Measurements from ENCODE around the gene ACSBG1. TPM values are rescaled to one million over a fixed set of nuclear protein-coding genes. Genes with fewer than 3 reads are reported as not detected.

ACSBG1 gene
- total RNA-seq, 1 donor from 2014 or later, result 0.13 TPM

GRCh38 chr15:78167227-78167888 is 67.0 kb downstream of the ACSBG1 start:
- no peak overlapping the region for H3K27ac Mint-ChIP-seq (ENCODE audit: unreplicated experiment)
- no peaks in the 10 kb centered on the region for H3K9me3 Mint-ChIP-seq (ENCODE audit: unreplicated experiment)
- no peaks in the 10 kb centered on the region for H3K4me1 Mint-ChIP-seq (ENCODE audit: unreplicated experiment)
- no peak for DNase-seq (ENCODE audit: low spot score)
- peaks cover 12% of the 10 kb centered on the region for H3K36me3 Mint-ChIP-seq (ENCODE audit: low read depth, unreplicated experiment)
- no peaks in the 10 kb centered on the region for H3K27me3 Mint-ChIP-seq (ENCODE audit: unreplicated experiment)
- no peak overlapping the region for H3K4me3 Mint-ChIP-seq (ENCODE audit: unreplicated experiment)
- TF ChIP-seq, protein P1, sequence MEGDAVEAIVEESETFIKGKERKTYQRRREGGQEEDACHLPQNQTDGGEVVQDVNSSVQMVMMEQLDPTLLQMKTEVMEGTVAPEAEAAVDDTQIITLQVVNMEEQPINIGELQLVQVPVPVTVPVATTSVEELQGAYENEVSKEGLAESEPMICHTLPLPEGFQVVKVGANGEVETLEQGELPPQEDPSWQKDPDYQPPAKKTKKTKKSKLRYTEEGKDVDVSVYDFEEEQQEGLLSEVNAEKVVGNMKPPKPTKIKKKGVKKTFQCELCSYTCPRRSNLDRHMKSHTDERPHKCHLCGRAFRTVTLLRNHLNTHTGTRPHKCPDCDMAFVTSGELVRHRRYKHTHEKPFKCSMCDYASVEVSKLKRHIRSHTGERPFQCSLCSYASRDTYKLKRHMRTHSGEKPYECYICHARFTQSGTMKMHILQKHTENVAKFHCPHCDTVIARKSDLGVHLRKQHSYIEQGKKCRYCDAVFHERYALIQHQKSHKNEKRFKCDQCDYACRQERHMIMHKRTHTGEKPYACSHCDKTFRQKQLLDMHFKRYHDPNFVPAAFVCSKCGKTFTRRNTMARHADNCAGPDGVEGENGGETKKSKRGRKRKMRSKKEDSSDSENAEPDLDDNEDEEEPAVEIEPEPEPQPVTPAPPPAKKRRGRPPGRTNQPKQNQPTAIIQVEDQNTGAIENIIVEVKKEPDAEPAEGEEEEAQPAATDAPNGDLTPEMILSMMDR (IDR thresholded peaks at IDR 0.05; ENCODE audit: unreplicated experiment), result no peak

DNA sequence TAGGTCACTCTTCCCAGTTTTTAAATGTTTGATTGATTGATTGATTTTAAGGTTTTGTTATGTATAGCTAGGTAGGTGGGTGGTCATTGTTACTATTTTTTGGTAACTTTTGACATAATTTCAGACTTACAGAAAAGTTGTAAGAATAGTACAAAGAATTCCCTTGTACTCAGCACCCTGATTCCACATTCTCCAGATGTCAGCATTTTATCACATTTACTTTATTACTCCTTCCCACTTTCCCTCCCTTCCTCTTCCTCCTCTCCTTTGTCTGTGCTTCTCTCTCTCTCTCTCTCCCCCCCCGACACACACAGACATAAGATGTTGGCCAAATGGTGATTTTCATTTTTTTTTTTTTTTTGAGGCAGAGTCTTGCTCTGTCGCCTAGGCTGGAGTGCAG is 70.4 kb downstream of the ACSBG1 start:
- H3K9me3 Mint-ChIP-seq (ENCODE audit: unreplicated experiment), result no peaks in the 10 kb centered on the region
- no peak overlapping the region for H3K4me3 Mint-ChIP-seq (ENCODE audit: unreplicated experiment)
- H3K27me3 Mint-ChIP-seq (ENCODE audit: unreplicated experiment), result no peaks in the 10 kb centered on the region
- DNase-seq (ENCODE audit: low spot score), result no peak
- H3K36me3 Mint-ChIP-seq (ENCODE audit: low read depth, unreplicated experiment), result peaks cover 9% of the 10 kb centered on the region
- H3K4me1 Mint-ChIP-seq (ENCODE audit: unreplicated experiment), result no peaks in the 10 kb centered on the region
- no peak overlapping the region for H3K27ac Mint-ChIP-seq (ENCODE audit: unreplicated experiment)
- TF ChIP-seq, protein P1 (IDR thresholded peaks at IDR 0.05; ENCODE audit: unreplicated experiment), result no peak

DNA sequence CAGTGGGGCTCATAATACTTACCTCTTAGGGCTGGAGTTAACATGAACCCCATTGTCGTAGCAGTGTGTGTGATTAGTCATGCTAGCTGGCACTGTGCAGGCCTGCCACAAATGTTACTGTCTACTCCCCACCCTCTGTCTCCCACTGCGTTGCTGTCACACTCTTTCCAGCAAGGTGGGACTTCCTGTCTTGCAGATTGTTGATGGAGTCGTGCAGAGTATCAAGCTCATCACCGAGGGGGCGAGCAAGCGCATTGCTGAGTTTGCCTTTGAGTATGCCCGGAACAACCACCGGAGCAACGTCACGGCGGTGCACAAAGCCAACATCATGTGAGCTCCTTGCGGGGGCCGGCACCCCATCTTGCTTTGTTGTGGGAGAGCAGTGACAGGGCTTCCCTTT is 72.3 kb downstream of the ACSBG1 start:
- no peaks in the 10 kb centered on the region for H3K9me3 Mint-ChIP-seq (ENCODE audit: unreplicated experiment)
- DNase-seq (ENCODE audit: low spot score), result no peak
- H3K27ac Mint-ChIP-seq (ENCODE audit: unreplicated experiment), result no peak overlapping the region
- no peaks in the 10 kb centered on the region for H3K4me1 Mint-ChIP-seq (ENCODE audit: unreplicated experiment)
- H3K27me3 Mint-ChIP-seq (ENCODE audit: unreplicated experiment), result no peaks in the 10 kb centered on the region
- H3K4me3 Mint-ChIP-seq (ENCODE audit: unreplicated experiment), result no peak overlapping the region
- H3K36me3 Mint-ChIP-seq (ENCODE audit: low read depth, unreplicated experiment), result peaks cover 5% of the 10 kb centered on the region
- TF ChIP-seq, protein P1 (IDR thresholded peaks at IDR 0.05; ENCODE audit: unreplicated experiment), result no peak

DNA sequence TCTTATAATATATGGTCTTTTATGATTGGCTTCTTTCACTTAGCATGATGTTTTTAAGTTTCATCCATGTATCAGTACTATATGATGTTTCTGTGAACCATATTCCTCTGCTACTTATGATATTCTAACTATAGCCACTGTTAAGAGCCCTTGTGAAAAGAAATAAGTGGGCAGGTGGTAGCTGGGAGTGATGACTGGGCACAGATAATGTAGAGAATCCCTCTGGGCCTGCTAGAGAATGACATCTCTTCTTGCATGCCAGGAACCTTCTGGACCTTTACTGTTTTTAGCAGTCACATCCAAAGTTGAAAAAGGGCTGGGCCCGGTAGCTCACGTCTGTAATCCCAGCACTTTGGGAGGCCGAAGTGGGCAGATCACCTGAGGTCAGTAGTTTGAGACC is 75.0 kb downstream of the ACSBG1 start:
- no peak overlapping the region for H3K27ac Mint-ChIP-seq (ENCODE audit: unreplicated experiment)
- H3K36me3 Mint-ChIP-seq (ENCODE audit: low read depth, unreplicated experiment), result no peaks in the 10 kb centered on the region
- H3K27me3 Mint-ChIP-seq (ENCODE audit: unreplicated experiment), result no peaks in the 10 kb centered on the region
- DNase-seq (ENCODE audit: low spot score), result no peak
- TF ChIP-seq, protein P1 (IDR thresholded peaks at IDR 0.05; ENCODE audit: unreplicated experiment), result no peak
- no peak overlapping the region for H3K4me3 Mint-ChIP-seq (ENCODE audit: unreplicated experiment)
- no peaks in the 10 kb centered on the region for H3K9me3 Mint-ChIP-seq (ENCODE audit: unreplicated experiment)
- H3K4me1 Mint-ChIP-seq (ENCODE audit: unreplicated experiment), result no peaks in the 10 kb centered on the region

DNA sequence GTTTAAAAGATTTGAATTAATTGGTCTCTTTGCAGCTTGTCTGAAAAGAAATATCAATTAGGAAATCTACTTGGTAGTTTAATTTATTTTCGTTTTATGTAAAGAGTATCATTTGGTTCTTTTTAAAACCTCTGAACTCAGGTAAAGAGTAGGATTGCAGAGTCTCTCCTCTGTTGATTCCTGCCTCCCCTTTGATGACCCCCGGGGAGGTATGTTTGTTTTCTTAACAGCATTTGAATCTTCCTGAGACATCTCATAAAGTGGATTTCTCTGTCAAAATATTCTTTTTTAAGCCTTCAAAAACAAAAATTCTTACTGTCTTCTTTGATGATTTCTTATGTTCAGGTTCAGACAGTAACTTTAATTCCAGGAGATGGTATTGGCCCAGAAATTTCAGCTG is 77.2 kb downstream of the ACSBG1 start:
- H3K9me3 Mint-ChIP-seq (ENCODE audit: unreplicated experiment), result no peaks in the 10 kb centered on the region
- TF ChIP-seq, protein P1 (IDR thresholded peaks at IDR 0.05; ENCODE audit: unreplicated experiment), result no peak
- H3K27me3 Mint-ChIP-seq (ENCODE audit: unreplicated experiment), result no peaks in the 10 kb centered on the region
- no peaks in the 10 kb centered on the region for H3K4me1 Mint-ChIP-seq (ENCODE audit: unreplicated experiment)
- DNase-seq (ENCODE audit: low spot score), result no peak
- H3K36me3 Mint-ChIP-seq (ENCODE audit: low read depth, unreplicated experiment), result no peaks in the 10 kb centered on the region
- no peak overlapping the region for H3K4me3 Mint-ChIP-seq (ENCODE audit: unreplicated experiment)
- H3K27ac Mint-ChIP-seq (ENCODE audit: unreplicated experiment), result no peak overlapping the region

Data from endothelial cell (in vitro differentiated cells).